Measurements from ENCODE around the gene CCDC43. TPM values are rescaled to one million over a fixed set of nuclear protein-coding genes. Genes with fewer than 3 reads are reported as not detected.

CCDC43 gene
- polyA plus RNA-seq, 4 donors = 21.4 to 37.5 (median 34.8) TPM

DNA sequence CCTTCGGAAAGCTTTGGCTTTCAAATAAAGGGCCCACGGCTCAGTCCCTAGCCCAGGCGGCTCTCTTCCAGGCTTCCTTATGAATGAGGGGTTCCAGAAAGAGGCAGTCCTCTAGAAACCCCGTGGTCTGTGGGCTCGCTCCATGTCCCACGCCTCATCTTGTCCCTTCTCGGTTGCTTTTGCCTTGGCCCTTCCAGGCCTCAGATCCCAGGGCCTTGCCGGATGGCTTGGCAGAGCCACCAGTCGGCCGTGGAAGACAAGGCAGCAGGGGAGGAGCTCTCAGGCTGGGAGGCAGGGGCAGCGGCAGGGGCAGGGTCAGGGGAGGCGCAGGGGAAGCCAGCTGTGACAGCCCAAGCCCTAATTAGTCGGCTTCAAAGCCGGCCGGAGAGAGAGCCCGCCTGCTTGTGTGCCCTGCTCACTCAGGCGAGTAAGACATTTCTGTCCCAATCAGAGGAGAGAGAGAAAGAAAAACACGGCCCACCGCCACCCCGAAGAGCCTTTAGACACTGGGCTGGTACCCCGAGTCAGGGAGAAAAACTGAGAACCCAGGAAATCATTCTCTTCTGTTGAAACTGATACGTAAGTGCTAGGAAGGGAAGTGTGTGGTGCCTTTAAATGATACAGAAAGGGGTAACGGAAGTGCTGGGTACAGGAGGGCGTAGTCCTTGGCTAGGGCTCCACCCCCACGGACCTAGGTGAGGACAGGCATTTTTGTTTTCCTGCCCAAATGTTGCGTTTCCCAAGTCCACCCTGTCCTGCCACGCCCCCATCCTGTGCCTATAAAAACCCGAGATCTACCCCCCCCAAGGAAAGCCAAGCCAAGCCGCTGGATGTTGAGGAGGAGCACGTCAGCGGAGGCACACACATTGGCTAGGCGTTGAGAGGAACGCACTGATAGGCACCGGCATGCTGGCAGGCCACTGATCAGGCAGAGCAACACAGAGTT is 61.1 kb downstream of the CCDC43 start:
- DNase-seq (ENCODE audit: low read depth in 4 of 4, low spot score in 3 of 4) = peak; percentile 73 to 83 (median 78)

- DNase-seq (ENCODE audit: low read depth in 4 of 4, low spot score in 3 of 4) = no peak
Observed at GRCh38 chr17:44627513-44628242, 61.9 kb downstream of the CCDC43 start.

Other genes starting within 250 kb of the CCDC43 start
- 10 to 100 TPM; 43.4 to 53.8 (median 47.0) TPM for gene GPATCH8, start 186.4 kb downstream of the CCDC43 start, polyA plus RNA-seq (ENCODE audit: insufficient read length in 4 of 4)
- 10 to 100 TPM; 24.1 to 53.0 (median 34.0) TPM for gene FZD2, start 132.3 kb downstream of the CCDC43 start, polyA plus RNA-seq (ENCODE audit: insufficient read length in 4 of 4)
- 1 to 10 TPM in 3 of 4 donors, under 1 TPM in 1; 1.00 to 2.9 (median 1.9) TPM for gene MEIOC, start 33.3 kb downstream of the CCDC43 start, polyA plus RNA-seq (ENCODE audit: insufficient read length in 4 of 4)
- gene DBF4B, start 18.9 kb upstream of the CCDC43 start, polyA plus RNA-seq (ENCODE audit: insufficient read length in 4 of 4) = 10 to 100 TPM in 2 of 4 donors, 1 to 10 TPM in 2; 7.8 to 21.8 (median 11.6) TPM
- 1 to 10 TPM; 1.6 to 5.3 (median 3.5) TPM for gene ADAM11, start 69.2 kb upstream of the CCDC43 start, polyA plus RNA-seq (ENCODE audit: insufficient read length in 4 of 4)
- gene GJC1, start 140.5 kb upstream of the CCDC43 start, polyA plus RNA-seq (ENCODE audit: insufficient read length in 4 of 4) = 10 to 100 TPM; 23.7 to 32.4 (median 25.0) TPM
- 1 to 10 TPM; 1.1 to 2.1 (median 1.2) TPM for gene HIGD1B, start 158.1 kb upstream of the CCDC43 start, polyA plus RNA-seq (ENCODE audit: insufficient read length in 4 of 4)
- gene EFTUD2, start 209.7 kb upstream of the CCDC43 start, polyA plus RNA-seq (ENCODE audit: insufficient read length in 4 of 4) = 100 to 1,000 TPM in 3 of 4 donors, 10 to 100 TPM in 1; 79.4 to 119 (median 110) TPM
- gene GFAP, start 225.7 kb upstream of the CCDC43 start, polyA plus RNA-seq (ENCODE audit: insufficient read length in 4 of 4) = 1 to 10 TPM in 1 of 4 donors, under 1 TPM in 3; 0.35 to 1.3 (median 0.67) TPM

Measured in left renal pelvis (tissue), 4 donors.